ENCODE measurements around the gene TNS4.

The TNS4 gene

GRCh38 chr17:40498281-40499084 lies 2.9 kb downstream of the TNS4 start:
- TF ChIP-seq ZNF274 (IDR thresholded peaks at IDR 0.05; ENCODE audit: low read depth, low read length), result no peak
- H3K4me3 ChIP-seq (ENCODE audit: low read length), result no peak overlapping the region

- no peak overlapping the region for H3K4me3 ChIP-seq (ENCODE audit: low read length)
- TF ChIP-seq ZNF274 (IDR thresholded peaks at IDR 0.05; ENCODE audit: low read depth, low read length), result no peak
Measured at GRCh38 chr17:40497695-40498094, 3.7 kb downstream of the TNS4 start.

GRCh38 chr17:40496634-40497420 lies 4.6 kb downstream of the TNS4 start:
- no peak overlapping the region for H3K4me3 ChIP-seq (ENCODE audit: low read length)
- TF ChIP-seq ZNF274 (IDR thresholded peaks at IDR 0.05; ENCODE audit: low read depth, low read length), result no peak

GRCh38 chr17:40496170-40496569 lies 5.3 kb downstream of the TNS4 start:
- H3K4me3 ChIP-seq (ENCODE audit: low read length), result no peak overlapping the region
- TF ChIP-seq ZNF274 (IDR thresholded peaks at IDR 0.05; ENCODE audit: low read depth, low read length), result no peak

GRCh38 chr17:40495140-40495539 lies 6.3 kb downstream of the TNS4 start:
- no peak for TF ChIP-seq ZNF274 (IDR thresholded peaks at IDR 0.05; ENCODE audit: low read depth, low read length)
- no peak overlapping the region for H3K4me3 ChIP-seq (ENCODE audit: low read length)

GRCh38 chr17:40493697-40494096 lies 7.7 kb downstream of the TNS4 start:
- no peak for TF ChIP-seq ZNF274 (IDR thresholded peaks at IDR 0.05; ENCODE audit: low read depth, low read length)
- H3K4me3 ChIP-seq (ENCODE audit: low read length), result no peak overlapping the region

- TF ChIP-seq ZNF274 (IDR thresholded peaks at IDR 0.05; ENCODE audit: low read depth, low read length), result no peak
- no peak overlapping the region for H3K4me3 ChIP-seq (ENCODE audit: low read length)
Measured at GRCh38 chr17:40491486-40491885, 9.9 kb downstream of the TNS4 start.

- no peak overlapping the region for H3K4me3 ChIP-seq (ENCODE audit: low read length)
- TF ChIP-seq ZNF274 (IDR thresholded peaks at IDR 0.05; ENCODE audit: low read depth, low read length), result no peak
Measured at GRCh38 chr17:40490982-40491381, 10.4 kb downstream of the TNS4 start.

- H3K4me3 ChIP-seq (ENCODE audit: low read length), result no peak overlapping the region
- no peak for TF ChIP-seq ZNF274 (IDR thresholded peaks at IDR 0.05; ENCODE audit: low read depth, low read length)
Measured at GRCh38 chr17:40490289-40490853, 11.1 kb downstream of the TNS4 start.

- no peak for TF ChIP-seq ZNF274 (IDR thresholded peaks at IDR 0.05; ENCODE audit: low read depth, low read length)
- H3K4me3 ChIP-seq (ENCODE audit: low read length), result no peak overlapping the region
Measured at GRCh38 chr17:40487371-40488020, 13.9 kb downstream of the TNS4 start.

GRCh38 chr17:40486522-40487370 lies 14.7 kb downstream of the TNS4 start:
- no peak for TF ChIP-seq ZNF274 (IDR thresholded peaks at IDR 0.05; ENCODE audit: low read depth, low read length)
- no peak overlapping the region for H3K4me3 ChIP-seq (ENCODE audit: low read length)

- TF ChIP-seq ZNF274 (IDR thresholded peaks at IDR 0.05; ENCODE audit: low read depth, low read length), result no peak
- H3K4me3 ChIP-seq (ENCODE audit: low read length), result no peak overlapping the region
Measured at GRCh38 chr17:40485851-40486521, 15.4 kb downstream of the TNS4 start.

GRCh38 chr17:40484973-40485530 lies 16.4 kb downstream of the TNS4 start:
- H3K4me3 ChIP-seq (ENCODE audit: low read length), result no peak overlapping the region
- no peak for TF ChIP-seq ZNF274 (IDR thresholded peaks at IDR 0.05; ENCODE audit: low read depth, low read length)

All from GM08714 (cell line).